PFSK-1 (cell line): ENCODE data around the gene TACC3. TPM values are rescaled to one million over a fixed set of nuclear protein-coding genes. Genes with fewer than 3 reads are reported as not detected.

Experiments used
- FOXP2 ChIP-seq: optimal IDR thresholded peaks from 2 replicates; pipeline ENCODE3; 2011; ENCODE audit warnings: borderline replicate concordance, control low read depth, inconsistent platforms; ENCODE audit not compliant: insufficient read depth; ENCODE audit errors: extremely low read length, extremely low read depth
- POLR2AphosphoS5 ChIP-seq: IDR thresholded peaks from 2 replicates; pipeline ENCODE4 v1.6.1; 2012; ENCODE audit warnings: low read depth, mild to moderate bottlenecking, control low read depth, low read length, moderate library complexity
- SIN3A ChIP-seq: IDR thresholded peaks from 2 replicates; pipeline ENCODE4 v1.6.1; 2012; ENCODE audit warnings: mild to moderate bottlenecking, low read length, moderate library complexity, borderline replicate concordance; ENCODE audit not compliant: insufficient read depth
- TAF1 ChIP-seq: IDR thresholded peaks from 2 replicates; pipeline ENCODE4 v1.6.1; 2012; ENCODE audit warnings: low read length, control low read depth, borderline replicate concordance; ENCODE audit not compliant: insufficient read depth
- polyA plus RNA-seq: library from polyadenylated mRNA; unstranded; fragments of >200 nt; gene quantifications from one replicate; pipeline ENCODE4 v1.2.1, GENCODE V29; 2012; ENCODE audit warnings: low read depth, missing spikeins; ENCODE audit not compliant: insufficient read length
- TF ChIP-seq, protein P1 (sequence below), 2 experiments: IDR thresholded peaks; 2 replicates each; pipeline versions ENCODE4 v1.6.1 to v1.8.0; 2011 to 2012; ENCODE audit warnings: low read depth in 2 of 2, low read length in 2 of 2, control low read depth in 1 of 2, inconsistent platforms in 1 of 2, mild to moderate bottlenecking in 1 of 2, moderate library complexity in 1 of 2; ENCODE audit not compliant: insufficient read depth in 1 of 2

The TACC3 gene
- polyA plus RNA-seq, result 72.0 TPM

DNA sequence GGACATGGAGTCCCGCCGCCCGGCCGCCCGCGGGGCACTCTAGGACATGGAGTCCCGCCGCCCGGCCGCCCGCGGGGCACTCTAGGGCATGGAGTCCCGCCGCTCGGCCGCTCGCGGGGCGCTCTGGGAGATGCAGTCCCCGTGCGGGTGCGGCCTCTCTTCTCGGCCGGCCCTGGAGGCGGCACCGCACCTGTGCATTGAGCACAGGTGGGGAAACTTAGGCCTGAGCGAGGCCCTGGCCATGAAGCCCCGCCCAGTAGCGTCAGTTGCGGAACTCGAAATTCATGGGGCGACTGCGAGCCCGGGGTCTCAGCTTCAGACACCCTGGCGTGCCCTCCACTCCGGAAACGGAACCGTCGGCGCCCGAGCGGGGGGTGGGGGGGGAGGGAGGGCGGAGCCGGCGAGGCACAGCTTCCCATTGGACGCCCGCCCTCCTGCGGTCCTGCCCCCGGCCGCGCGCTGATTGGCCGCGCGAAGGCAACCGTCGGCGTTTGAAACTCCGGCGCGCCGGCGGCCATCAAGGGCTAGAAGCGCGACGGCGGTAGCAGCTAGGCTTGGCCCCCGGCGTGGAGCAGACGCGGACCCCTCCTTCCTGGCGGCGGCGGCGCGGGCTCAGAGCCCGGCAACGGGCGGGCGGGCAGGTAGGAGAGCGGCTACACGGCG lies at the start of gene TACC3, which contains the start of gene TMEM129:
Gene TACC3 (plus strand): TSS at position 519 of the 663 bp plus-strand sequence. CDS start 1,901 bp downstream, outside the sequence.
Gene TMEM129 (minus strand): TSS at position 321 of the 663 bp plus-strand sequence. CDS start 486 bp downstream, outside the sequence.
- TF ChIP-seq FOXP2 (no peak), SIN3A (peak; percentile 13; the same call in 1 of the 2 replicates), TAF1 (0 out of 2 replicates have a peak, but pooled peaks have one; percentile 65), POLR2AphosphoS5 (peak; percentile 45)
- TF ChIP-seq, protein P1, sequence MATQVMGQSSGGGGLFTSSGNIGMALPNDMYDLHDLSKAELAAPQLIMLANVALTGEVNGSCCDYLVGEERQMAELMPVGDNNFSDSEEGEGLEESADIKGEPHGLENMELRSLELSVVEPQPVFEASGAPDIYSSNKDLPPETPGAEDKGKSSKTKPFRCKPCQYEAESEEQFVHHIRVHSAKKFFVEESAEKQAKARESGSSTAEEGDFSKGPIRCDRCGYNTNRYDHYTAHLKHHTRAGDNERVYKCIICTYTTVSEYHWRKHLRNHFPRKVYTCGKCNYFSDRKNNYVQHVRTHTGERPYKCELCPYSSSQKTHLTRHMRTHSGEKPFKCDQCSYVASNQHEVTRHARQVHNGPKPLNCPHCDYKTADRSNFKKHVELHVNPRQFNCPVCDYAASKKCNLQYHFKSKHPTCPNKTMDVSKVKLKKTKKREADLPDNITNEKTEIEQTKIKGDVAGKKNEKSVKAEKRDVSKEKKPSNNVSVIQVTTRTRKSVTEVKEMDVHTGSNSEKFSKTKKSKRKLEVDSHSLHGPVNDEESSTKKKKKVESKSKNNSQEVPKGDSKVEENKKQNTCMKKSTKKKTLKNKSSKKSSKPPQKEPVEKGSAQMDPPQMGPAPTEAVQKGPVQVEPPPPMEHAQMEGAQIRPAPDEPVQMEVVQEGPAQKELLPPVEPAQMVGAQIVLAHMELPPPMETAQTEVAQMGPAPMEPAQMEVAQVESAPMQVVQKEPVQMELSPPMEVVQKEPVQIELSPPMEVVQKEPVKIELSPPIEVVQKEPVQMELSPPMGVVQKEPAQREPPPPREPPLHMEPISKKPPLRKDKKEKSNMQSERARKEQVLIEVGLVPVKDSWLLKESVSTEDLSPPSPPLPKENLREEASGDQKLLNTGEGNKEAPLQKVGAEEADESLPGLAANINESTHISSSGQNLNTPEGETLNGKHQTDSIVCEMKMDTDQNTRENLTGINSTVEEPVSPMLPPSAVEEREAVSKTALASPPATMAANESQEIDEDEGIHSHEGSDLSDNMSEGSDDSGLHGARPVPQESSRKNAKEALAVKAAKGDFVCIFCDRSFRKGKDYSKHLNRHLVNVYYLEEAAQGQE (IDR thresholded peaks at IDR 0.05; ENCODE audit: insufficient read depth in 1 of 2, low read depth in 2 of 2, low read length in 2 of 2), result no peak

DNA sequence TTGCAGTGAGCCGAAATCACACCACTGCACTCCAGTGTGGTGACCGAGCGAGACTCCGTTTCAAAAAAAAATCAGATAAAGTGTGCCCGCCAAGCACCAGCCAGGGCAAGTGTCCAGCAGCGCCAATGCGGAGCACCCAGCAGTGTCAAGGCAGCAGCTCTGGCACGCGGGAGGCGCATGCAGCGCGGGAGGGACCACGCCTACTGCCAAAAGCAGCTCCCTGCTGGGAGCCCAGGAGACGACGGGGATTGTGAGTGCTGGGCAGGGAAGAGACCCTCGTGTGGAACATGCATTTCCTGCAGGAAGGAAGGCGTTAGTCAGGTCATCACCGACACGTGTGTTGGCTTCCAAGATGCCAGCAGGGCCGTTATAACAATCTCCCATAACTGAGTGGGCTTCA lies 47.6 kb upstream of the TACC3 start:
- TF ChIP-seq FOXP2, result no peak
- no peak for TF ChIP-seq SIN3A
- no peak for TF ChIP-seq POLR2AphosphoS5
- no peak for TF ChIP-seq TAF1
- TF ChIP-seq, protein P1 (IDR thresholded peaks at IDR 0.05; ENCODE audit: insufficient read depth in 1 of 2, low read depth in 2 of 2, low read length in 2 of 2), result no peak

- TF ChIP-seq FOXP2 (no peak), SIN3A (no peak), POLR2AphosphoS5 (no peak), TAF1 (no peak)
- TF ChIP-seq, protein P1 (IDR thresholded peaks at IDR 0.05; ENCODE audit: insufficient read depth in 1 of 2, low read depth in 2 of 2, low read length in 2 of 2), result no peak
Measured at GRCh38 chr4:1674682-1675081, 46.6 kb upstream of the TACC3 start.

GRCh38 chr4:1675136-1675801 lies 46.1 kb upstream of the TACC3 start:
- TF ChIP-seq POLR2AphosphoS5, result no peak
- TF ChIP-seq FOXP2, result no peak
- no peak for TF ChIP-seq TAF1
- no peak for TF ChIP-seq SIN3A

GRCh38 chr4:1675802-1676137 lies 45.6 kb upstream of the TACC3 start:
- TF ChIP-seq, protein P1 (IDR thresholded peaks at IDR 0.05; ENCODE audit: insufficient read depth in 1 of 2, low read depth in 2 of 2, low read length in 2 of 2), result no peak
- TF ChIP-seq TAF1 (no peak), FOXP2 (no peak), POLR2AphosphoS5 (no peak), SIN3A (no peak)
